ENCODE results near the gene IPO11. TPM values are rescaled to one million over a fixed set of nuclear protein-coding genes. Genes with fewer than 3 reads are reported as not detected.

The IPO11 gene
- total and polyA plus RNA-seq, 4 donors: 4.7 to 20.6 (median 9.0) TPM

GRCh38 chr5:62560786-62561185 is 148.2 kb downstream of the IPO11 start (continued):
- TF ChIP-seq ZBTB33 (IDR thresholded peaks at IDR 0.05) (no peak), CTCF (IDR thresholded peaks at IDR 0.05; ENCODE audit: low read depth, low read length, missing input control) (no peak)

GRCh38 chr5:62561896-62562295 is 149.3 kb downstream of the IPO11 start:
- 95% methylated on average over 1 of the region's 1 CpG for WGBS
- Histone ChIP-seq H3K27ac (ENCODE audit: low read depth in 1 of 2, low read length in 2 of 2) (no peak overlapping the region), H3K9ac (ENCODE audit: low read depth in 1 of 2, low read length in 2 of 2) (no peak overlapping the region), H3K4me3 (ENCODE audit: low read depth in 1 of 3, low read length in 3 of 3) (no peak overlapping the region), H3K9me3 (ENCODE audit: control insufficient read depth in 4 of 4, low read length in 3 of 4) (no peaks in the 10 kb centered on the region), H3K4me1 (ENCODE audit: control insufficient read depth in 4 of 4, insufficient read depth in 4 of 4, low read length in 3 of 4) (peaks cover 0 to 1% (median 0%) of the 10 kb centered on the region in 4 donors), H3K27me3 (ENCODE audit: control insufficient read depth in 4 of 4, insufficient read depth in 4 of 4, low read length in 3 of 4) (no peaks in the 10 kb centered on the region), H3K36me3 (ENCODE audit: control insufficient read depth in 4 of 4, insufficient read depth in 3 of 4, low read depth in 1 of 4, low read length in 3 of 4) (peaks cover 0 to 7% (median 2%) of the 10 kb centered on the region in 4 donors)
- DNase-seq (ENCODE audit: low spot score): no peak
- TF ChIP-seq SP1 (IDR thresholded peaks at IDR 0.05): no peak
- TF ChIP-seq GABPA (IDR thresholded peaks at IDR 0.05 in 1 of 2, conservative IDR thresholded peaks at IDR 0.05 in 1 of 2): no peak
- TF ChIP-seq REST (IDR thresholded peaks at IDR 0.05): no peak
- no peak for TF ChIP-seq HNF4G (IDR thresholded peaks at IDR 0.05)
- no peak for TF ChIP-seq CTCF (IDR thresholded peaks at IDR 0.05; ENCODE audit: low read depth, low read length, missing input control)
- no peak for TF ChIP-seq ATF3 (IDR thresholded peaks at IDR 0.05)
- no peak for TF ChIP-seq EGR1 (IDR thresholded peaks at IDR 0.05; ENCODE audit: low read depth in 2 of 2)
- no peak for TF ChIP-seq YY1 (IDR thresholded peaks at IDR 0.05)
- TF ChIP-seq MAX (IDR thresholded peaks at IDR 0.05): no peak
- TF ChIP-seq FOXA2 (IDR thresholded peaks at IDR 0.05): no peak

Measured in liver (tissue), 9 donors.